GM19328 (cell line): ENCODE measurements around the gene RYR1.
"Not testable (repeated sequence)": the region's sequence is repeated elsewhere in the genome, so short reads cannot be mapped to it uniquely, and the experiment has no call there.

Experiments used
- ATAC-seq: cut with Tn5 transposase; IDR thresholded peaks from one replicate; pipeline ENCODE4 v1.9.1; 2021; ENCODE audit warnings: mild to moderate bottlenecking, moderate library complexity; ENCODE audit not compliant: unreplicated experiment

The RYR1 gene

GRCh38 chr19:38537071-38537936, 103.8 kb downstream of the RYR1 start:
- ATAC-seq, result no peak

GRCh38 chr19:38538386-38538785, 104.9 kb downstream of the RYR1 start:
- ATAC-seq, result no peak

- no peak for ATAC-seq
These were observed 105.5 kb downstream of the RYR1 start for GRCh38 chr19:38538793-38539528.

- ATAC-seq, result no peak
These were observed 106.3 kb downstream of the RYR1 start for GRCh38 chr19:38539751-38540150.

- ATAC-seq, result no peak
These were observed 108.5 kb downstream of the RYR1 start for GRCh38 chr19:38542040-38542439.

GRCh38 chr19:38543286-38543806, 109.9 kb downstream of the RYR1 start:
- no peak for ATAC-seq

GRCh38 chr19:38543807-38544568, 110.5 kb downstream of the RYR1 start:
- no peak for ATAC-seq

GRCh38 chr19:38544569-38545315, 111.3 kb downstream of the RYR1 start:
- ATAC-seq, result no peak

GRCh38 chr19:38545596-38545995, 112.1 kb downstream of the RYR1 start:
- no peak for ATAC-seq

- no peak for ATAC-seq
These were observed 113.9 kb downstream of the RYR1 start for GRCh38 chr19:38547421-38547820.

- ATAC-seq, result no peak
These were observed 115.6 kb downstream of the RYR1 start for GRCh38 chr19:38549061-38549460.

GRCh38 chr19:38549942-38550341, 116.5 kb downstream of the RYR1 start:
- no peak for ATAC-seq

GRCh38 chr19:38550376-38550775, 116.9 kb downstream of the RYR1 start:
- no peak for ATAC-seq

GRCh38 chr19:38551450-38551813, 117.9 kb downstream of the RYR1 start:
- no peak for ATAC-seq

- not testable (repeated sequence) for ATAC-seq
These were observed 119.7 kb downstream of the RYR1 start for GRCh38 chr19:38553239-38553638.

- ATAC-seq, result no peak
These were observed 121.2 kb downstream of the RYR1 start for GRCh38 chr19:38554676-38555141.

- no peak for ATAC-seq
These were observed 121.7 kb downstream of the RYR1 start for GRCh38 chr19:38555200-38555599.

GRCh38 chr19:38556521-38557174, 123.2 kb downstream of the RYR1 start:
- ATAC-seq, result no peak

- ATAC-seq, result no peak
These were observed 123.8 kb downstream of the RYR1 start for GRCh38 chr19:38557205-38557799.
